Epidermal melanocyte (primary cell): ENCODE measurements around the gene RNFT1.
"Not testable (repeated sequence)": the region's sequence is repeated elsewhere in the genome, so short reads cannot be mapped to it uniquely, and the experiment has no call there.

Experiments
- DNase-seq: peaks from one replicate; pipeline ENCODE4 v3.0.0; 2011; ENCODE audit warnings: low spot score; ENCODE audit not compliant: insufficient read length

Gene RNFT1

DNA sequence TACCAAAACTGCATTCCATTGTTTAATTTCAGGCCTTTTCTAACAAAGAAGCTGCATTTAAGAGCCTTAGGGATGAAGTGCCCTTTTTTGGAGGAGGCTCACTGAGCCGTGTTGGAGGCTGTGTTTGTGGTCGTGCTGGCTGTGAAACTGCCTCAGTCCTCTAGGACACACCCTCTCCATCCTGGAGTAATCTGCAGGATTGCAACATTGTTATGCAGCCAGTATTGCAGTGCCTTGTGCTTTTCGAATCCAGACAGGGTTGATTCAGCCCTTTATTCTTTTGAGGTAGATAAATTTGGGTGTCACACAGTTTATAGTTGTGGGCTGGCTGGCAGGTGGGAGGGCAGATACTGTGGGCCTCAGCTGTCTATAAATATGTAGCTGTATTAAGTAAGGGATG, 33.8 kb downstream of the RNFT1 start:
- not testable (repeated sequence) for DNase-seq

GRCh38 chr17:59930121-59930520, 34.4 kb downstream of the RNFT1 start:
- not testable (repeated sequence) for DNase-seq

- DNase-seq = not testable (repeated sequence)
Measured at GRCh38 chr17:59920637-59921036, 43.9 kb downstream of the RNFT1 start.

- DNase-seq = no peak
Measured at GRCh38 chr17:59916446-59916845, 48.1 kb downstream of the RNFT1 start.

- DNase-seq = peak; percentile 56
Measured at GRCh38 chr17:59914274-59914854, 50.2 kb downstream of the RNFT1 start.

- no peak for DNase-seq
Measured at GRCh38 chr17:59907467-59907866, 57.1 kb downstream of the RNFT1 start.

DNA sequence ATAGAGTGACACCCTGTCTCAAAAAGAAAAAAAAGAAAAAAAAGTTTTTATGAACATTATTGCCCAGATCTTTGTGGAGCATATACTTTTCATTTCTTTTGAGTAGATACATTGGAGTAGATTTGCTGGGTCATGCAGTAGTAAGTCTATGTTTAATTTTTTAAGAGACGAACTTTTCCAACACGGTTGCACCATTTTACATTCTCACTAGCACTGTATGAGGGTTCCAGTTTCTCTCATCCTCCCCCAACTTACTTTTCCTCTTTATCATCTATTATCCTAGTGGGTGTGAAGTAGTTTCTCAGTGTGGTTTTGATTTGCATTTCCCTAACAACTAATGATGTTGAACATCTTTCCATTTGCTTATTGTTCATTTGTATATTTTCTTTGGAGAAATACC, 61.1 kb downstream of the RNFT1 start:
- DNase-seq = no peak
